Aorta (tissue), 5 donors: Measurements from ENCODE around the gene GSTT2. TPM values are rescaled to one million over a fixed set of nuclear protein-coding genes. Genes with fewer than 3 reads are reported as not detected.
"Not testable (repeated sequence)": the region's sequence is repeated elsewhere in the genome, so short reads cannot be mapped to it uniquely, and the experiment has no call there.

Experiments used
- ATAC-seq: fragments of 200-7000 bp; cut with Tn5 transposase; one replicate; pipeline ENCODE4 v1.9.1; 2022; ENCODE audit warnings: moderate library complexity; ENCODE audit not compliant: low FRiP score
- DNase-seq, 2 donors: peaks; one replicate each; pipeline ENCODE4 v3.0.0-alpha.2; 2020
- H3K27ac ChIP-seq, 2 donors: one replicate each; pipeline ENCODE4 v1.5.1; 2013; ENCODE audit warnings: low read length in 2 of 2, mild to moderate bottlenecking in 2 of 2, moderate library complexity in 2 of 2, control low read depth in 1 of 2, inconsistent platforms in 1 of 2, low read depth in 1 of 2
- H3K27me3 ChIP-seq, 2 donors: one replicate each; pipeline ENCODE4 v1.6.1; 2013; ENCODE audit warnings: control low read depth in 1 of 2, low read length in 1 of 2, mild to moderate bottlenecking in 1 of 2, moderate library complexity in 1 of 2; ENCODE audit not compliant: insufficient read depth in 2 of 2, control insufficient read depth in 1 of 2
- H3K36me3 ChIP-seq, 2 donors: one replicate each; pipeline ENCODE4 v1.6.1; 2013; ENCODE audit warnings: control low read depth in 1 of 2, low read length in 1 of 2, mild to moderate bottlenecking in 1 of 2; ENCODE audit not compliant: insufficient read depth in 2 of 2, control insufficient read depth in 1 of 2
- H3K4me1 ChIP-seq, 2 donors: one replicate each; pipeline ENCODE4 v1.6.1; 2013; ENCODE audit warnings: low read length in 2 of 2, control low read depth in 1 of 2, mild to moderate bottlenecking in 1 of 2, moderate library complexity in 1 of 2; ENCODE audit not compliant: insufficient read depth in 2 of 2, control insufficient read depth in 1 of 2
- H3K4me3 ChIP-seq, 2 donors: one replicate each; pipeline ENCODE4 v1.5.1; 2013; ENCODE audit warnings: low read length in 2 of 2, control low read depth in 1 of 2, mild to moderate bottlenecking in 1 of 2
- H3K9me3 ChIP-seq: one replicate; pipeline ENCODE4 v1.6.1; 2013; ENCODE audit warnings: mild to moderate bottlenecking, low read length; ENCODE audit not compliant: control insufficient read depth
- WGBS, 2 donors: extraction: QIAGEN DNeasy Blood & Tissue Kit; methylation state at CpG; one replicate each; pipeline ENCODE4 v1.1.7; 2013; 5-methylcytosine and 5-hydroxymethylcytosine counted together
- intact Hi-C, 2 donors: fragments of 100-400 bp; cut with DNase I; formaldehyde crosslinking; loops; one replicate each; pipeline versions ENCODE4 v1.14.2 to v1.15.0; 2022
- polyA plus RNA-seq, 2 donors: library from polyadenylated mRNA; stranded (reverse); fragments of 200-250 nt; gene quantifications; one replicate each; pipeline ENCODE4 v1.2.3, GENCODE V29; 2013
- total RNA-seq, 2 donors: library from RNA; stranded (reverse); fragmentation: NEBNext Ultra II Directional; extraction: Animal tissue kit (Norgen Biotek cat#: 25700); gene quantifications; one replicate each; pipeline ENCODE4 v1.2.1, GENCODE V29; 2021
- donor health status: healthy with polysubstance abuse.
- donor health status: Bipolar disorder and iron deficiency.
- donor health status: DM: no; HTN: no; CAD: no.
- donor health status: DM: no; HTN: no; CAD: no.
- donor health status: DM: yes; HTN: yes; CAD: no.

Gene GSTT2
- total and polyA plus RNA-seq, 4 donors, result 0.94 TPM; not detected in 3

GRCh38 chr22:23986089-23986488, 6.2 kb downstream of the GSTT2 start:
- H3K27ac ChIP-seq, result not testable (repeated sequence)

GRCh38 chr22:23986538-23987178, 6.7 kb downstream of the GSTT2 start:
- WGBS, 2 donors, result 90% methylated on average over 4 of the region's 4 CpGs; no CpG with 5 or more reads in 1 of the 2 donors
- DNase-seq, ATAC-seq, H3K9me3 ChIP-seq, H3K27ac ChIP-seq, H3K4me3 ChIP-seq, H3K27me3 ChIP-seq, H3K4me1 ChIP-seq, intact Hi-C loops, H3K36me3 ChIP-seq: not testable (repeated sequence)

More at GRCh38 chr22:23986089-23986488, 6.2 kb downstream of the GSTT2 start:
- H3K36me3 ChIP-seq, H3K4me1 ChIP-seq, ATAC-seq, H3K9me3 ChIP-seq, intact Hi-C loops, H3K4me3 ChIP-seq, H3K27me3 ChIP-seq, DNase-seq: not testable (repeated sequence)
- 82% methylated on average over 8 of the region's 8 CpGs; no CpG with 5 or more reads in 1 of the 2 donors for WGBS, 2 donors

GRCh38 chr22:23989583-23990244, 9.8 kb downstream of the GSTT2 start:
- H3K4me3 ChIP-seq, H3K4me1 ChIP-seq, H3K27me3 ChIP-seq, DNase-seq, H3K9me3 ChIP-seq, H3K36me3 ChIP-seq, ATAC-seq, intact Hi-C loops, H3K27ac ChIP-seq: not testable (repeated sequence)
- 71 to 100% methylated on average over 1 to 2 of the region's 3 CpGs for WGBS, 2 donors

- H3K4me1 ChIP-seq, H3K9me3 ChIP-seq, H3K27ac ChIP-seq, H3K27me3 ChIP-seq, ATAC-seq, intact Hi-C loops, DNase-seq, H3K4me3 ChIP-seq, H3K36me3 ChIP-seq: not testable (repeated sequence)
- 75 to 84% methylated on average over 2 of the region's 2 CpGs for WGBS, 2 donors
Observed at GRCh38 chr22:23993080-23993479, 13.1 kb downstream of the GSTT2 start.

GRCh38 chr22:23993581-23994177, 13.7 kb downstream of the GSTT2 start:
- H3K27ac ChIP-seq, result not testable (repeated sequence)
- WGBS, 2 donors, result 60 to 72% methylated on average over 4 of the region's 4 CpGs

GRCh38 chr22:23997092-23997491, 17.2 kb downstream of the GSTT2 start:
- ATAC-seq (no peak), DNase-seq (no peak)
- H3K9me3 ChIP-seq, result no peaks in the 10 kb centered on the region
- no peaks in the 10 kb centered on the region for H3K36me3 ChIP-seq
- intact Hi-C loops, result no loop called here
- H3K27me3 ChIP-seq, result no peaks in the 10 kb centered on the region
- no peak overlapping the region for H3K4me3 ChIP-seq
- no peak overlapping the region for H3K27ac ChIP-seq
- WGBS, 2 donors, result 90 to 91% methylated on average over 3 of the region's 3 CpGs
- H3K4me1 ChIP-seq, result no peaks in the 10 kb centered on the region

More at GRCh38 chr22:23993581-23994177, 13.7 kb downstream of the GSTT2 start:
- H3K4me1 ChIP-seq, H3K9me3 ChIP-seq, H3K27me3 ChIP-seq, H3K4me3 ChIP-seq, H3K36me3 ChIP-seq, ATAC-seq, DNase-seq, intact Hi-C loops: not testable (repeated sequence)

GRCh38 chr22:23999779-24000178, 19.8 kb downstream of the GSTT2 start:
- H3K9me3 ChIP-seq, H3K4me3 ChIP-seq, H3K36me3 ChIP-seq, ATAC-seq, H3K27ac ChIP-seq, H3K4me1 ChIP-seq, intact Hi-C loops, H3K27me3 ChIP-seq: not testable (repeated sequence)
- DNase-seq, result peak in 1 of 2 donors; percentile 62
- 80 to 88% methylated on average over 7 of the region's 7 CpGs for WGBS, 2 donors

GRCh38 chr22:24001314-24001713, 21.4 kb downstream of the GSTT2 start:
- no peaks in the 10 kb centered on the region for H3K36me3 ChIP-seq
- H3K4me1 ChIP-seq, result no peaks in the 10 kb centered on the region
- 87 to 88% methylated on average over 9 of the region's 9 CpGs for WGBS, 2 donors
- intact Hi-C loops, result no loop called here
- H3K27me3 ChIP-seq, result no peaks in the 10 kb centered on the region
- no peak for DNase-seq
- H3K27ac ChIP-seq, result no peak overlapping the region
- no peak for ATAC-seq
- H3K9me3 ChIP-seq, result no peaks in the 10 kb centered on the region
- no peak overlapping the region for H3K4me3 ChIP-seq
